Renal pelvis (tissue), 12 donors: ENCODE results near the gene GOLGA8M. TPM values are rescaled to one million over a fixed set of nuclear protein-coding genes. Genes with fewer than 3 reads are reported as not detected.
A peak's percentile ranks its signal among the peaks of the same experiment; 100 is the strongest.
"Not testable (repeated sequence)": the region's sequence is repeated elsewhere in the genome, so short reads cannot be mapped to it uniquely, and the experiment has no call there.

ENCODE experiments used
- DNase-seq: peaks from one replicate; pipeline ENCODE4 v3.0.0-alpha.2; 2013
- long read RNA-seq, 16 experiments: transcript quantifications; one replicate each; lab custom pipeline, GENCODE V29; 2026
- polyA plus RNA-seq, 3 donors: library from polyadenylated mRNA; unstranded; fragments of 120-200 nt; gene quantifications; one replicate each; pipeline ENCODE4 v1.2.1, GENCODE V29; 2013; ENCODE audit not compliant: insufficient read length in 3 of 3

GOLGA8M gene
- 1 to 10 TPM; 2.1 to 6.1 (median 3.9) TPM for polyA plus RNA-seq
- long read RNA-seq, donor 1, result 0 reads
- long read RNA-seq, donor 2, result 0 reads
- long read RNA-seq, donor 3, result 0 reads
- long read RNA-seq, donor 4, result 0 reads
- long read RNA-seq, donor 5, result 0 reads
- long read RNA-seq, donor 6, result 0 reads
- long read RNA-seq, donor 7, result 0 reads
- long read RNA-seq, donor 8, result 0 reads
- long read RNA-seq, donor 9, result 0 reads
- long read RNA-seq, donor 10, result 0 reads
- long read RNA-seq, donor 11, result 0 reads
- long read RNA-seq, donor 12, result 0 reads
- long read RNA-seq, donor 13, result 0 reads
- long read RNA-seq, donor 14, result 0 reads
- long read RNA-seq, donor 15, result 0 reads
- long read RNA-seq, donor 16, result 0 reads

- DNase-seq, result not testable (repeated sequence)
Measured at GRCh38 chr15:28712270-28712669, at the start of gene GOLGA8M. GOLGA8M (minus strand) TSS chr15:28712421; CDS start chr15:28712323, 98 bp downstream.

DNA sequence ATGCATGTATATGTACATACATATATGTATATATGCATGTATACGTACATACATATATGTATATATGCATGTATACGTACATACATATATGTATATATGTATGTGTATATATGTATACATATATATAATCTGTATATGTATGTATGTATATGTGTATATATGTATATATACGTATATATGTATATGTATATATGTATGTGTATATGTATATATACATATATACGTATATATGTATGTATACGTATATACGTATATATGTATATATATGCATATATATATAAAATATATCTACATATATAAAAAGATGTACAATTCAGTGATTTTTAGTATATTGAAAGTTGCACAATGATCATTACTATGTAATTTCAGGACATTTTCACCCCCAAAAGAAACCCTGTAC lies 30.7 kb upstream of the GOLGA8M start:
- not testable (repeated sequence) for DNase-seq

- not testable (repeated sequence) for DNase-seq
Measured at GRCh38 chr15:28738590-28739292, 26.5 kb upstream of the GOLGA8M start.

GRCh38 chr15:28738200-28738561 lies 26.0 kb upstream of the GOLGA8M start:
- DNase-seq, result not testable (repeated sequence)

DNA sequence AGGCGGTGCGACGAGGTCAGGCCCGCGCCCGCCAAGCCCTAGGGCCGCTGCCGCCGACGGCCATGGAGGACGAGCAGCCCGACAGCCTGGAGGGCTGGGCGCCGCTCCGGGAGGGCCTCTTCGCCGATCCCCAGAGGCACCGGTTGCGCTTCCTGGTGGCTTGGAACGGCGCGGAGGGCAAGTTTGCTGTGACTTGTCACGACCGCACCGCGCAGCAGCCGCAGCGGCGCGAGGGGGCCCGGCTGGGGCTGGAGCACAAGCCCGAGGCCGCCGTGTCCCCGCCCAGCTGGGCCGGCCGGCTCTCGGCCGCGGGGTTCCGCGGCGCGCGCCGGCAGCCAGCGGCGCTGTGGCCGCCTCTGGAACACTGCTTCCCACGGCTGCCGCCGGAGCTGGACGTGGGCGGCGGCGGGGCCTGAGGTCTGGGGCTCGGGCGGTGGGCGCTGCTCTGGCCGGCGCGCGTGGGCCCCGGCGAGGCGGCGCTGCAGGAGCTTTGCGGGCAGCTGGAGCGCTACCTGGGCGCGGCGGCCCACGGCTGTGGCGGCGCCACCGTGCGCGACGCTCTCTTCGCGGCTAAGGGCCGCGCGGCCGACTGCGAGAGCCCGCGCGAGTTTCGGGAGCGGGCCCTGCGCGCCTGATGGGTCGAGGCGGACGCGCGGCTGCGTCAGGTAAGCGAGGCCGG lies 25.4 kb upstream of the GOLGA8M start:
- DNase-seq, result peak; percentile 10

DNA sequence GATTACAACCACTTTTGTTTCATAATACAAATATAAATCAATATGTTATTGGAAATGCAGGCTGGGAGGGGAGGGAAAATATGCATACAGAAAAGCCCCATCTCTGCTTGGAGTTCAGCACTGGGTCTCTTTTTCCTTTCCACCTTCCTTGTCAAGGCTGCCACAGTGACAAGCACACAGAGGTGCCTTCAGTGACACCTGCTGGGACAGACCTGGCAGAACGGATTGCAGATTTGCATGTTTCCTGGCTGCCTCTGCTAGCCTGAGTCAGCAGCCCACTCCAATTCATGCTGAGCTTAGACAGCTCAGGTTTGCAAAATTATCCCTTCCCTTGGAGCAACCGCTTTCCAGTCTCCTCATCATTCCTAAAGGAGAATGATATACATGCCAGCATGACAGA lies 15.8 kb upstream of the GOLGA8M start:
- peak; percentile 14 for DNase-seq

DNA sequence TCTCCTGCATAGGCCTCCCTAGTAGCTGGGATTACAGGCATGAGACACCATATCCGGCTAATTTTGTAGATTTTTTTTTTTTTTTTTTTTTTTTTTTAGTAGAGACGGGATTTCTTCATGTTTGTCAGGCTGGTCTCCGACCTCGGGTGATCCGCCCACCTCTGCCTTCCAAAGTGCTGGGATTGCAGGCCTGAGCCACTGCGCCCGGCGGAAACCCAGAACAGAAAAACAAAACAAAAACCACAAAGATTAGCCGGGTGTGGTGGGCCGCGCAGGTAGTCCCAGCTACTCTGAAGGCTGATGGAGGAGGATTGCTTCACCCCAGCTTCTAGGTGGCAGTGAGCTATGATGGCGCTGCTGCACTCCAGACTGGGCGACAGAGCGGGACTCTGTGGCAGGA lies 14.8 kb upstream of the GOLGA8M start:
- DNase-seq, result not testable (repeated sequence)

GRCh38 chr15:28726102-28726501 lies 13.9 kb upstream of the GOLGA8M start:
- no peak for DNase-seq

- DNase-seq, result no peak
Measured at GRCh38 chr15:28725556-28725955, 13.3 kb upstream of the GOLGA8M start.

DNA sequence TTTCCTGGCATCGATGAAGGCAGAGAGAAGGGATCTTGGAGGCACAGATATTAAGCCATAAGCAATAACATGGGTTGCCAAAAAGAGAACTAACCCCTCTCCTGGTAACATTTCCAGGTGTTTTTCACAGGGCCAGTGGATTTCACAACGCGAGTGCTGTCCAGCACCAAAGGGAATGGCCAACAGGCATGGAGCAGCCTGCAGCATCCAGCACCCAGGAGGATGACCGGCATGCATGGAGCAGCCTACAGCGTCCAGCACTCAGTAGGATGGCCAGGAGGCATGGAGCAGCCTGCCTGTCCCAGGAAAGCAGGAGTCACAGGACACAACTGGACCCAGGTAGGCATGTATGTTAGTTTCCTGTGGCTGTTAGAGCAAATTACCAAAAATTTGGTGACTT lies 11.8 kb upstream of the GOLGA8M start:
- DNase-seq, result not testable (repeated sequence)

GRCh38 chr15:28719626-28720025 lies 7.4 kb upstream of the GOLGA8M start:
- not testable (repeated sequence) for DNase-seq

DNA sequence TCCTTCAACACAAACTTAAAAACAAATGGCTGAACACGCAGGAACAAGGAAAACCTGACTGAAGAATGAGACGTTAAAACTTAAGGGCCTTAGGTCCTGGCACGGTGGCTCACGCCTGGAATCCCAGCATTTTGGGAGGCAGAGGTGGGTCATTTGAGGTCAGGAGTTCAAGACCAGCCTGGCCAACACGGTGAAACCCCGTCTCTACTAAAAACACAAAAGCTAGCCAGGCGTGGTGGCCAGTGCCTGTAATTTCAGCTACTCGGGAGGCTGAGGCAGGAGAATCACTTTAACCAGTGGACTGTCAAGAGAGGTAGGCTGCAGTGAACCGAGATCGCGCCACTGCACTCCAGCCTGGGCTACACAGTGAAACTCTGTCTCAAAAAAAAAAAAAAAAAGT lies 6.4 kb upstream of the GOLGA8M start:
- DNase-seq, result not testable (repeated sequence)

GRCh38 chr15:28714176-28714575 lies 2.0 kb upstream of the GOLGA8M start:
- DNase-seq, result not testable (repeated sequence)

DNA sequence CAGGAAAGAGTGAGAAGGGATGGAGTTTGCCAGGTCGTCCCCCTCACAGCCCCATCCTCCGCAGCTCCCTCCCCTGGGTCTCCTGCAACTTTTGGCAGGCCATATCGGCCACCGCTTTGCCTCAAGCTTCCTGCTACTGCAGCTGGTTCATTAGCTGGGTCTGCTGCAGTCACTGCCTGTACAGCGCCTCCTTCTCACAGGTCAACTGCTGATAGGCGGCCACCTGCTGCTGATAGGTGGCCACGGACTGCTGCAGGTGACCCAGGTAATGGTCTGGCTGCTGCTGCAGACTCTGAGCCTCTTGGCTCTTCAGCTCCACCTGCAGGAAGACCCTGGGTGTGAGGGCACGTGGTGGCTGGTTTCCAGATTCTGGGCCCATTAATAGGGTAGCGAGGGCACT lies 8.3 kb downstream of the GOLGA8M start:
- not testable (repeated sequence) for DNase-seq

GRCh38 chr15:28702427-28702826 lies 9.8 kb downstream of the GOLGA8M start:
- DNase-seq, result not testable (repeated sequence)

- DNase-seq, result not testable (repeated sequence)
Measured at GRCh38 chr15:28694006-28694751, 18.0 kb downstream of the GOLGA8M start.

DNA sequence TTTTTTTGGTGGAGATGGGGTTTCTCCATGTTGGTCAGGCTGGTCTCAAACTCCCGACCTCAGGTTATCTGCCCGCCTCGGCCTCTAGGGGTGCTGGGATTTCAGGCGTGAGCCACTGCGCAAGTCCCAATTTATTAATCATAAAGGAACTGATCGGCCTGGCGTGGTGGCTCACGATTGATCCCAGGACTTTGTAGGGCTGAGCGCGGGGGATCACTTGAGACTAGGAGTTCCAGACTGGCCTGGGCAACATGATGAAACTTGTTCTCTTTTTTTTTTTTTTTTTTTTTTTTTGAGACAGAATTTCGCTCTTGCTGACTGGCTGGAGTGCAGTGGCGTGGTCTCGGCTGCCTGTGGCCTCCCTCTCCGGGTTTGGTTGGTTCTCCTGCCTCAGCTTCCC lies 19.2 kb downstream of the GOLGA8M start:
- not testable (repeated sequence) for DNase-seq

- DNase-seq, result not testable (repeated sequence)
Measured at GRCh38 chr15:28673533-28673932, 38.7 kb downstream of the GOLGA8M start.

DNA sequence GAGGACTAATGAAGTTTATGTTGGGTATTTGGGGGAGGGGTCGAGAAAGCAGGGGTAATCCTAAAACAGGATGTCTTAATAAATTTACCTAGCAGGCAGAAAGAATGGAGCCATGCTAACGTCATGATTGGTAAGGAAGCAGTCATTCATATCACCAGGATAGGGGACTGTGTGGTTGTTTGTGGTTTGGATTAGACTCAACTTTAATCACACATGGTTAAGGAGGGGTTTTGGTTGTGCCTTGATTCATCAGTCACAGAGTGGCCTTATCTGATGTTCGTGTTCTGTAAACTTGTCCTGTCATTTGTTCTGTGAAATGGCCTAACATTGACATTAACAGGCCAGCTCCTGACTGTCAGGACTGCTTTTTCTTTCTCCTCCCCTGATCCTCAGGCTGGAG lies 40.1 kb downstream of the GOLGA8M start:
- not testable (repeated sequence) for DNase-seq

GRCh38 chr15:28666402-28666801 lies 45.8 kb downstream of the GOLGA8M start:
- not testable (repeated sequence) for DNase-seq

DNA sequence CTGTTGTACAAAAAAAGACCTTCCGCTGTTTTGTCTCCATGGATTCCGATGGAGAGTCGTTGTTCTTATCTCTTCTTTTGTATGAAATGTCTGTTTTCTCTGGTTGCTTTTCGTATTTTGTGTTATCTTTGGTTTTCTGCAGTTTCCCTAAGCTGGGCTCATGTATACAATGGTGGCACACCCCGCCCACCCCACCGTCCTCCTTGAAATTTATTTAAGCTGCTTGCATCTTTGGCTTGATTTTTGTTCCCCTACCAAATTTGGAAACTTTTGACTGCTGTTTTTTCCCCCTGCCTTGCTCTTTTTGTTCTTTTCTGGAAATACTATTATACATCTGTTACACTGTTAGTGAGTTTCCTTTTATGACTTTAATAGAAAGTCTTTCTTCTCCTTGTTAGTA lies 47.6 kb downstream of the GOLGA8M start:
- DNase-seq, result not testable (repeated sequence)

DNA sequence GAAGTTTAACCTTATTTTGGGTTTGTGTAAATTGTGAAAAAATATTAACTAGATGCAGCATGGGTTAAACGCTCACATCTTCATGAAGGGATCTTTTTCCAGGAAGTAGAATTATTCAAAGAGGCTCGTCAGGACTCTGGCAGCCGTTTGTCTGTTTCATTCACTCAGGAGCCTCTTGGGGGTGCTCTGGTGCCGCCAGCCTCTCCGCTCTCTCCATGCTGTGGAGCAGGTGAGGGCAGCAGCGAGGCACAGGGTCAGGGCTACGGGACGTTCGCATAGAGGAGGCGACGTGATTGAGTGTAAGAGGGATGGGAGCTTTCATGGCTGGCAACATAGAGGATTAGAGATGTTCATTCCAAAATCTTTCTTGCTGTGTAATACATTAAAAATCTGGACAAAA lies 48.5 kb downstream of the GOLGA8M start:
- not testable (repeated sequence) for DNase-seq
